ENCODE results near the gene OR8D1. TPM values are rescaled to one million over a fixed set of nuclear protein-coding genes. Genes with fewer than 3 reads are reported as not detected.

OR8D1 gene
- total RNA-seq, 4 donors from 2014 or later = 0.82 TPM; not detected in 3

GRCh38 chr11:124313131-124313530 lies 618 bp downstream of the OR8D1 start:
- no peak overlapping the region for H3K27ac ChIP-seq
- H3K9me3 ChIP-seq = no peaks in the 10 kb centered on the region
- in situ Hi-C loops (cut with MboI; ENCODE audit: low pct_ligation_motif_present in 1 of 4, low pct_unique_long_range_greater_than_20kb in 1 of 4, low sequenced_read_pairs in 3 of 4) (no loop called here), intact Hi-C loops (cut with DNase I; ENCODE audit: low total_unique reads) (no loop called here)
- no peak overlapping the region for H3K4me3 ChIP-seq
- 79 to 89% methylated on average over 2 to 4 of the region's 4 CpGs for WGBS, 2 donors (ENCODE audit: low coverage in 1 of 2)
- no peaks in the 10 kb centered on the region for H3K27me3 ChIP-seq
- TF ChIP-seq CTCF (IDR thresholded peaks at IDR 0.05) (no peak), EP300 (IDR thresholded peaks at IDR 0.05; ENCODE audit: low read depth) (no peak), POLR2A (IDR thresholded peaks at IDR 0.05) (no peak), POLR2AphosphoS5 (IDR thresholded peaks at IDR 0.05) (no peak)
- no peaks in the 10 kb centered on the region for H3K36me3 ChIP-seq
- DNase-seq = no peak
- H3K4me1 ChIP-seq = peaks cover 0 to 3% (median 0%) of the 10 kb centered on the region in 4 donors

GRCh38 chr11:124311670-124312069 lies 2.1 kb downstream of the OR8D1 start:
- intact Hi-C loops (cut with DNase I; ENCODE audit: low total_unique reads) = no loop called here
- Histone ChIP-seq H3K9me3 (no peaks in the 10 kb centered on the region), H3K4me3 (no peak overlapping the region), H3K27ac (no peak overlapping the region), H3K4me1 (peaks cover 0 to 11% (median 0%) of the 10 kb centered on the region in 4 donors), H3K27me3 (no peaks in the 10 kb centered on the region), H3K36me3 (no peaks in the 10 kb centered on the region)
- in situ Hi-C loops (cut with MboI; ENCODE audit: low pct_ligation_motif_present in 1 of 4, low pct_unique_long_range_greater_than_20kb in 1 of 4, low sequenced_read_pairs in 3 of 4) = no loop called here
- no peak for DNase-seq
- TF ChIP-seq EP300 (IDR thresholded peaks at IDR 0.05; ENCODE audit: low read depth) (no peak), CTCF (IDR thresholded peaks at IDR 0.05) (no peak), POLR2AphosphoS5 (IDR thresholded peaks at IDR 0.05) (no peak), POLR2A (IDR thresholded peaks at IDR 0.05) (no peak)

- no peak overlapping the region for H3K27ac ChIP-seq
- no peak overlapping the region for H3K4me3 ChIP-seq
- peaks cover 0 to 11% (median 0%) of the 10 kb centered on the region in 4 donors for H3K4me1 ChIP-seq
- TF ChIP-seq EP300 (IDR thresholded peaks at IDR 0.05; ENCODE audit: low read depth) = no peak
- no peak for TF ChIP-seq CTCF (IDR thresholded peaks at IDR 0.05)
- TF ChIP-seq POLR2A (IDR thresholded peaks at IDR 0.05) = no peak
- TF ChIP-seq POLR2AphosphoS5 (IDR thresholded peaks at IDR 0.05) = no peak
- no peak for DNase-seq
- H3K27me3 ChIP-seq = no peaks in the 10 kb centered on the region
- no peaks in the 10 kb centered on the region for H3K36me3 ChIP-seq
- WGBS, 2 donors (ENCODE audit: low coverage in 1 of 2) = 85% methylated on average over 5 of the region's 5 CpGs; no CpG with 5 or more reads in 1 of the 2 donors
- in situ Hi-C loops (cut with MboI; ENCODE audit: low pct_ligation_motif_present in 1 of 4, low pct_unique_long_range_greater_than_20kb in 1 of 4, low sequenced_read_pairs in 3 of 4) = no loop called here
- no peaks in the 10 kb centered on the region for H3K9me3 ChIP-seq
- intact Hi-C loops (cut with DNase I; ENCODE audit: low total_unique reads) = no loop called here
Measured at GRCh38 chr11:124311269-124311668, 2.5 kb downstream of the OR8D1 start.

GRCh38 chr11:124310721-124311120 lies 3.0 kb downstream of the OR8D1 start:
- Histone ChIP-seq H3K27ac (no peak overlapping the region), H3K4me1 (peaks cover 0 to 10% (median 0%) of the 10 kb centered on the region in 4 donors), H3K4me3 (no peak overlapping the region), H3K36me3 (no peaks in the 10 kb centered on the region), H3K9me3 (no peaks in the 10 kb centered on the region), H3K27me3 (no peaks in the 10 kb centered on the region)
- intact Hi-C loops (cut with DNase I; ENCODE audit: low total_unique reads) (no loop called here), in situ Hi-C loops (cut with MboI; ENCODE audit: low pct_ligation_motif_present in 1 of 4, low pct_unique_long_range_greater_than_20kb in 1 of 4, low sequenced_read_pairs in 3 of 4) (no loop called here)
- no peak for DNase-seq
- no peak for TF ChIP-seq EP300 (IDR thresholded peaks at IDR 0.05; ENCODE audit: low read depth)
- TF ChIP-seq POLR2A (IDR thresholded peaks at IDR 0.05) = no peak
- no peak for TF ChIP-seq CTCF (IDR thresholded peaks at IDR 0.05)
- no peak for TF ChIP-seq POLR2AphosphoS5 (IDR thresholded peaks at IDR 0.05)

Data from transverse colon (tissue), 4 donors.